Adrenal gland (tissue), 5 donors: Measurements from ENCODE around the gene DOCK1.

Source experiments
- CTCF ChIP-seq, 6 experiments: fragments of 450-650 bp in 4 of 6; fragments of 200-600 bp in 2 of 6; sonication (generic) in 1 of 6; IDR thresholded peaks; 1 replicate in 5 of 6; 2 replicates in 1 of 6; pipeline versions ENCODE4 v1.5.1 to v1.8.0; 2016 to 2021; ENCODE audit warnings: antibody characterized with exemption in 6 of 6, mild to moderate bottlenecking in 2 of 6, moderate library complexity in 1 of 6
- POLR2A ChIP-seq, 2 donors: fragments of 450-650 bp; IDR thresholded peaks; one replicate each; pipeline ENCODE4 v1.6.1; 2017; ENCODE audit warnings: antibody characterized with exemption in 2 of 2, mild to moderate bottlenecking in 2 of 2, moderate library complexity in 1 of 2
- donor health status: DM: no; HTN: no; CAD: no.

- TF ChIP-seq CTCF (IDR thresholded peaks at IDR 0.05) (no peak), POLR2A (IDR thresholded peaks at IDR 0.05) (no peak)
Observed at GRCh38 chr10:127375461-127375860, 470.2 kb downstream of the DOCK1 start.
